Esophagus (tissue), 2 donors: ENCODE data around the gene SGTB. TPM values are rescaled to one million over a fixed set of nuclear protein-coding genes. Genes with fewer than 3 reads are reported as not detected.
"Not testable (repeated sequence)": the region's sequence is repeated elsewhere in the genome, so short reads cannot be mapped to it uniquely, and the experiment has no call there.

Experiments used
- H3K27ac ChIP-seq, 2 donors: one replicate each; pipeline ENCODE4 v1.5.1; 2013; ENCODE audit warnings: low read depth in 2 of 2, mild to moderate bottlenecking in 2 of 2, inconsistent platforms in 1 of 2, low read length in 1 of 2, moderate library complexity in 1 of 2
- H3K27me3 ChIP-seq, 2 donors: one replicate each; pipeline ENCODE4 v1.6.1; 2013; ENCODE audit warnings: low read length in 2 of 2, control low read depth in 1 of 2, mild to moderate bottlenecking in 1 of 2; ENCODE audit not compliant: insufficient read depth in 2 of 2, control insufficient read depth in 1 of 2
- H3K36me3 ChIP-seq, 2 donors: one replicate each; pipeline ENCODE4 v1.6.1; 2013; ENCODE audit warnings: low read length in 1 of 2; ENCODE audit not compliant: control insufficient read depth in 2 of 2, insufficient read depth in 2 of 2
- H3K4me1 ChIP-seq, 2 donors: one replicate each; pipeline ENCODE4 v1.6.1; 2013; ENCODE audit warnings: low read length in 1 of 2; ENCODE audit not compliant: control insufficient read depth in 2 of 2, insufficient read depth in 2 of 2
- H3K4me3 ChIP-seq, 2 donors: one replicate each; pipeline ENCODE4 v1.5.1; 2013; ENCODE audit warnings: low read length in 2 of 2, mild to moderate bottlenecking in 2 of 2, low read depth in 1 of 2, moderate library complexity in 1 of 2
- H3K9me3 ChIP-seq, 2 donors: one replicate each; pipeline ENCODE4 v1.6.1; 2013; ENCODE audit warnings: mild to moderate bottlenecking in 2 of 2, low read depth in 1 of 2, low read length in 1 of 2, moderate library complexity in 1 of 2; ENCODE audit not compliant: control insufficient read depth in 2 of 2, insufficient read depth in 1 of 2
- WGBS, 2 donors: extraction: QIAGEN DNeasy Blood & Tissue Kit; methylation state at CpG; one replicate each; pipeline ENCODE4 v1.1.7; 2013; 5-methylcytosine and 5-hydroxymethylcytosine counted together
- polyA plus RNA-seq, 2 donors: library from polyadenylated mRNA; stranded (reverse); fragments of 200-250 nt; gene quantifications; one replicate each; pipeline ENCODE4 v1.2.3, GENCODE V29; 2013
- donor health status: healthy with polysubstance abuse.
- donor health status: Bipolar disorder and iron deficiency.

Gene SGTB
- polyA plus RNA-seq, 2 donors: 0.73 to 0.89 TPM

DNA sequence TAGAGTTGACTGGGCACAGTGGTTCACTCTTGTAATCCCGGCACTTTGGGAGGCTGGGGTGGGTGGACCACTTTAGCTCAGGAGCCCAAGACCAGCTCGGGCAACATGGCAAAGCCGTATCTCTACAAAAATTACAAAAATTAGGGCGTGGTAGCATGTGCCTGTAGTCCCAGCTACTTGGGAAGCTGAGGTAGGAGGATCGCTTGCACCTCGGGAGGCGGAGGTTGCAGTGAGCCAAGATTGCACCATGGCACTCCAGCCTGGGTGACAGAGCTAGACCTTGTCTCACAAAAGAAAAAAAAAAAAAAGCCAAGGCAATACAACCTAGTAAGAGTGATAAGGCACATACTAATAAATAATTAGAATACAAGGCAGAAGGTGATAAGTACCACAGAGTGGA is 15.9 kb upstream of the SGTB start:
- H3K4me1 ChIP-seq: no peaks in the 10 kb centered on the region
- no peaks in the 10 kb centered on the region for H3K36me3 ChIP-seq
- no peak overlapping the region for H3K27ac ChIP-seq
- H3K4me3 ChIP-seq: no peak overlapping the region
- no peaks in the 10 kb centered on the region for H3K27me3 ChIP-seq
- H3K9me3 ChIP-seq: no peaks in the 10 kb centered on the region
- 87 to 89% methylated on average over 7 of the region's 7 CpGs for WGBS, 2 donors

DNA sequence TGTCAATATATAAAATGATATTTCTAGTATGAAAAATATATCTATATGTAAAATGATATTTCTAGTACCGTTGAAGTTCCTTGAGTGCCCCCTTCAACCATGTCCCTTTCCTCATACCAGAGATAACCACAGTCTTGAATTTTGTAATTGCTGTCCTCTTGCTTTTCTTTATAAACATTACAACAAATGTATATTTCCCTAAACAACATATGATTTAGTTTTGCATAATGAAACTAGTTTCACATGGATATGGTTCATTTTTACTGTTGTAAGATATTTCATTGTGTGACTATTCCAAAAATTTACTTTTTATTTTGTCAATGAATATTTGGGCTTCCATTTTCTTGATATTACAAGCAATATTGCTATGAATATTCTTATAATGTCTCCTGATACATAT is 14.1 kb upstream of the SGTB start:
- Histone ChIP-seq H3K4me1 (no peaks in the 10 kb centered on the region), H3K27me3 (no peaks in the 10 kb centered on the region), H3K4me3 (no peak overlapping the region), H3K27ac (no peak overlapping the region), H3K36me3 (no peaks in the 10 kb centered on the region), H3K9me3 (no peaks in the 10 kb centered on the region)
- 90 to 96% methylated on average over 1 of the region's 1 CpG for WGBS, 2 donors

- Histone ChIP-seq H3K4me1 (no peaks in the 10 kb centered on the region), H3K36me3 (no peaks in the 10 kb centered on the region), H3K27ac (no peak overlapping the region), H3K27me3 (no peaks in the 10 kb centered on the region), H3K9me3 (no peaks in the 10 kb centered on the region), H3K4me3 (no peak overlapping the region)
- WGBS, 2 donors: 77 to 89% methylated on average over 1 of the region's 1 CpG
Measured at GRCh38 chr5:65734921-65735320, 13.0 kb upstream of the SGTB start.

DNA sequence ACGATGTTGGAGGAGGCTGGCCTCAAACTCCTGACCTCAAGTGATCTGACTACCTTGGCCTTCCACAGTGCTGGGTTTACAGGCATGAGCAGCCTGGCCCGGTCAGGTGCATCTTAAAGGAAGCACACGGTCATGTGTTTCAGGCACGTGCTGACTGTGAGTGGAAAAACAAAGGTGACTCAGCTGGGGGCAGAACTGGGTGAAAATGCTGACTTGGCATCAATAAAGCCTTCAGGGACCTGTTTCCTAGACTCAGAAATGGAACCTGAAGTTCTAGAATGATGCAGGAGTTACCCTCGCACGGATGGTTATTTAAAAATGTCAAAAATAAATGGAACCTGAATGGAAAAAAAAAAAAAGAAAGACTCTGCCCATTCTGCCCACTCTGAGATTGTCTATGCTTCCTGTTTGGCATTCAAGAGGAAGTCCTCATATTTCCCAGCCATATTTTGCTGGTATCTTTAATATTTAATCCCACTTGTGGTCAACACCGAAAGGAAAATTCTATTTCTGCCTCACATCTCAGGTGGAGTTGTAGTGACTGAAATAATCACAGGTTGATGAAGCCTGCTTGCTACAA is 12.4 kb upstream of the SGTB start:
- not testable (repeated sequence) for H3K36me3 ChIP-seq, H3K4me3 ChIP-seq, H3K27ac ChIP-seq, H3K9me3 ChIP-seq, H3K4me1 ChIP-seq, H3K27me3 ChIP-seq
- 64 to 66% methylated on average over 7 of the region's 7 CpGs for WGBS, 2 donors

GRCh38 chr5:65732046-65732445 is 10.1 kb upstream of the SGTB start:
- not testable (repeated sequence) for H3K36me3 ChIP-seq
- WGBS, 2 donors: 89 to 92% methylated on average over 3 of the region's 3 CpGs

GRCh38 chr5:65730910-65731309 is 9.0 kb upstream of the SGTB start:
- 59 to 67% methylated on average over 2 of the region's 2 CpGs for WGBS, 2 donors
- no peaks in the 10 kb centered on the region for H3K36me3 ChIP-seq

More at GRCh38 chr5:65732046-65732445, 10.1 kb upstream of the SGTB start:
- not testable (repeated sequence) for H3K27ac ChIP-seq, H3K27me3 ChIP-seq, H3K4me1 ChIP-seq, H3K9me3 ChIP-seq, H3K4me3 ChIP-seq

DNA sequence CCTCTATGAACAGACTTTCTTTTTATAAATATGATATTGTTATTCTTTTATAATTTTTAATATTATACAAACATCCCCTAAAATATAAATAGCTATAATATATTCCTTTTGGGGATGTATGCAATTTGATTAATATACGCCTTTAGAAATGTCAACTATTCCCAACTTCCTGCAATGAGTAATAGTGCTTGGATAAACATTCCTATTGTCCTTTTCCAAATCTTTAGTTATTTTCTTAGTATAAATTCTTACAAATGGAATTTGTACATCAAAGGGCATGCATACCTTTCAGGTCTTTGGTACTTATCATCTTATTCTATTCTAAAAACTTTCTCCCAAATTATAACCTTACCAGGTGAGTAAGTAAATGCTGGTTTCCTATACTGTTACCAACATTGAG is 6.3 kb upstream of the SGTB start:
- no peaks in the 10 kb centered on the region for H3K9me3 ChIP-seq
- no peak overlapping the region for H3K27ac ChIP-seq
- H3K4me1 ChIP-seq: no peaks in the 10 kb centered on the region
- no peak overlapping the region for H3K4me3 ChIP-seq
- WGBS, 2 donors: 52 to 77% methylated on average over 1 of the region's 1 CpG
- no peaks in the 10 kb centered on the region for H3K36me3 ChIP-seq
- H3K27me3 ChIP-seq: no peaks in the 10 kb centered on the region

More at GRCh38 chr5:65730910-65731309, 9.0 kb upstream of the SGTB start:
- Histone ChIP-seq H3K9me3 (no peaks in the 10 kb centered on the region), H3K27ac (no peak overlapping the region), H3K4me3 (no peak overlapping the region), H3K27me3 (no peaks in the 10 kb centered on the region), H3K4me1 (no peaks in the 10 kb centered on the region)

DNA sequence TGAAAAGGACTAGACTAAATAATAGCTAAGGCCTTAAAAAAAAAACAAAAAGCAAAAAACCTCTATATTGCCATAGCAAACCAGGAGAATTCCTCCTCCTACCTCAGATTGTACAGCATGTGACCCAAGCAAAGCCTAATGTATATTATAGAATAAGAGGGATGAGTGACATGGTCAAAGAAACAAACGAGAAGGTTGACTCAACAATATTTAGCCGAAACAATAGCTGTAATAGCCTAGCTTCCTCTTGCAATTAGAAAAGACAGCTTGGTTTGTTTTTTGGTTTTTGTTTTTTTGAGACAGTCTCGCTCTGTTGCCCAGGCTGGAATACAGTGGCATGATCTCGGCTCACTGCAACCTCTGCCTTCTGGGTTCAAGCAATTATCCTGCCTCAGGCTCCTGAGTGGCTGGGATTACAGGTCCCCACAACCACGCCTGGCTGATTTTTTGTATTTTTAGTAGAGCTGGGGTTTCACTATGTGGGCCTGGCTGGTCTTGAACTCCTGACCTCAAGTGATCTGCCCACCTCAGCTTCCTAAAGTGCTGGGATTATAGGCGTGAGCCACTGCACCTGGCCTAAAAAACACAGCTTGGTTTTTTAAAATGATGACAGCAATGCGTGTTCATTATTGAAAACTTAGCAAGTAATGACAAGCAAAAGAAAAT is 5.7 kb upstream of the SGTB start:
- WGBS, 2 donors: 54 to 73% methylated on average over 7 of the region's 7 CpGs
- Histone ChIP-seq H3K9me3 (no peaks in the 10 kb centered on the region), H3K36me3 (no peaks in the 10 kb centered on the region), H3K27ac (peak overlapping the region in 1 of 2 donors; percentile 22), H3K27me3 (no peaks in the 10 kb centered on the region), H3K4me3 (no peak overlapping the region), H3K4me1 (no peaks in the 10 kb centered on the region)

DNA sequence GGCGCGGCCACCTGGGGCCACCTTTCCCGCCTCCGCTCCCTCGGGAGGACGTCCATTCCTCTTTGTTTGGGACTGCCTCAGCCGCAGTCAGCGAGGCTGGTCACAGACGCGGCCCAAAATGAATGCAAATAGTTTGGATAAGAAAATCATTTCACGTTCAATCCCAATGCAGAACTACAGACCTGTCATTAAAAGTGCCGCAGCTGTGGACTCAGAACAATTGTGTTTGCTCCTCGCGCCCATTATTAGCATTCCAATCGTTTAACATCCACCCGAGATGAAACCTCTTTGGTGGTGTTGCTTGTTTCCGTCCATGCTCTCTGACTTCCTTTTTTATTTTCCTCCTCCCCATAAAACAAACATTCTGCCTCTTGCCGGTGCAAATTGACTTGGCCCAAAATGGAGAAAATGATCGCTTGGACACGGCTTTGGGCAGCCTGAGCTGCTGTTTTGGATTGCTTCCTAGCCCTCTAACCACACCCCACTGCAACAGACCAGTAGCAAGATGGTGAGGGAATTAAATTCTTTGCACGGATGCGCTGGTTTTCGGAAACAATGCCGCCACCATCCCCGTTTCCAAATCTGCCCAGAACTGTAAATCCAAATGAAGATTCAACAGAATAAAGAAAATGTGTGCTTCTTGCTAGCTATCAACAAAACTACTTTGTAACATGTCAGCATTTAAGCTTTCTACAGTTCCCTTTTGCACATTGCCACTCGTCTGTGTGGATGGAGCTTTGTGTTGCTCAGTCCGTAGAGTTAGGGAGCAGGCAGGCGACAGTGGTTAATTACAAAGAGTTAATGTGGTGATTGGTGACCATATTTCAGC is 880 bp upstream of the SGTB start:
- WGBS, 2 donors: 3 to 4% methylated on average over 28 of the region's 28 CpGs
- peak overlapping the region; percentile 62 to 82 for H3K4me3 ChIP-seq
- peak overlapping the region; percentile 67 to 71 for H3K27ac ChIP-seq

More for the DNA sequence above, 880 bp upstream of the SGTB start:
- no peaks in the 10 kb centered on the region for H3K9me3 ChIP-seq
- no peaks in the 10 kb centered on the region for H3K27me3 ChIP-seq
- H3K36me3 ChIP-seq: no peaks in the 10 kb centered on the region
- no peaks in the 10 kb centered on the region for H3K4me1 ChIP-seq
